NCI-H510A treated with DMSO at 0.1 percent for 48 hours (cell line): Measurements from ENCODE around the gene CAMTA1.
"Not testable (repeated sequence)": the region's sequence is repeated elsewhere in the genome, so short reads cannot be mapped to it uniquely, and the experiment has no call there.

Source experiments
- DNase-seq: peaks from one replicate; lab custom pipeline; 2025; lab: John Stamatoyannopoulos, UW

CAMTA1 gene

DNA sequence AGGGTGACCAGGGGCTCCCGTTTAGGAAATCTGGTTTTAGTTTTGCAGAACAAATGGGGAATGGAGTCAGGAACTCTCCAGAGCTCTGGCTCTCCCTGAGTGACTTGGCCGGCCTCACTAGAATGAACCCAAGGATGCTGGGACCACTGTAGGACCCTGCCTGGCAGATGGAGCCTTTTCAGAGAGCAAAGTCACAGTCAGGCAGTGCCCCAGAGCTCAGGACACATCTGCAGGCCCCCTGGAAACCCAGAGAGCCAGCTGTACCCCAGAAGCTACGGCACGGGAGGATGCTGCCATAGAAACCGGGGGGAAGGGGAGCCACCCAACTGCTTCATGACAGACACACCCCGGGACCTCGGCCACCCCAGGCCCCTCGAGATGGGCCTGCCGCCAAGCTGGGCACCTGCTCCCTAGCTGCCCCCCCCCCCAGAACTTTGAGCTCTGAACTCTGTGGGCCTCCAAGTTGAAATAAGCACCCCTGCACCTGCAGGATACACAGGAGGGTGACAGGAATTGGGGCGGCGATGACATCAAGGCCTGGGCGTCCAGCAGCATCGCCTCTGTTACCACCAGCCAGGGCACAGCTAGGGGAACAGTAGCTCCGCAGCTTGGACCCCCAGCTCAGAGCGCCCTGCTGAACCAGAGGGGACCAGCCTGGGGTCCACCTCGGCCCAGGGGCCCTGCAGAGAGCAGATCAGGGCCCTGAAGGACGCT, 894.1 kb downstream of the CAMTA1 start:
- DNase-seq, result no peak

DNA sequence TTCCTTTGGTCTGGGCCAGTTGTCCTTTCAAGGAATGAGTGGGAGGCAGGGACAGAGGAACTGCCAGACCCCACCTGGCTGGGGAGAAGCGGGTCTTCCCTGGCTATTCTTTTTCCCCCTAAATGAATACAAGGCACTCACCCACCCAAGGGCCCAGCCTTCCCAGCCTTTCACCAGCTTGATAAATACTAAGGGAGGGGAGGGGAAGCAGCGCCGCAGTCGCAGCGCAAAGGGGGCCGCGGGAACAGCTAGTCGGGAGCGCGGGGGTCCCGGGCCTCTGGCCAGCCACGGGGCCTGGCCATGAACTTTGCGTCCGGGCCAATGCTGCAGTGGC, 894.6 kb downstream of the CAMTA1 start:
- peak; percentile 71 for DNase-seq

DNA sequence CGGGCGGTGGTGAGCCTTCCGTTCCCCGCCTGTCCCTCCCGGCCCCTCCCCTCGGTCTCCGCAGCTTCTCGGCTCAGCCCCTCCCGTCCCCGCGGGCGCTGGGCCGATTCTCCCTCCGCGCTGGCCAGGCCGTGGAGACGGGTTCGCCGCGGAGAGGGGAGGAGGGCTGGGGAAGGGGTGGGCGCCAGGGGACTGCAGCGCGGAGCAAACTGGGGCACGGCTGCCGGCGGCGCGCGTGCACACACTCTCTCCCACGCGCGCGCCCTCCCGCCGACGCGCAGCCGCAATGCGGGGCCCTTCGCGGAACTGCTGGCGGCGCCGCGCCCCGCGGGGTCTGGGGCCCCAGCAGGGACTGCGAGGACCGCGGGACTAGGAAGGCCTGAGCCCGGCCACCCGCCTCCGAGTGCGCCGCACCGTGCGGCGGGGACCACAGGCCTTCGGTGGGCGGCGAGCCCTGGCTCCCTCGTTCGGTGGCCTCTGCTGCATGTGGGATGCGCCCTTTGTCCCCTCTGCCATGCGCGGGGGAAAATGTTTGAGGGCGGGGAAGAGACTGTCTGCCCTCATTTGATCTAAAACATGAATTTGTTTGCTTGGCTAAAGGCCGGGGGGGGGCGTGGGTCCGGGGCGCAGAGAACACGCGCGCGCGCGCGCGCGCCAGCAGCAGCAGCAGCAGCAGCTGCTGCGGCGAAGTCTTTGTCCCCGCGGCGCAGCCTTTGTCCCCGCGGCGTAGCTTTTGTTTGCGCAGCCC, 895.1 kb downstream of the CAMTA1 start:
- peak; percentile 88 for DNase-seq

DNA sequence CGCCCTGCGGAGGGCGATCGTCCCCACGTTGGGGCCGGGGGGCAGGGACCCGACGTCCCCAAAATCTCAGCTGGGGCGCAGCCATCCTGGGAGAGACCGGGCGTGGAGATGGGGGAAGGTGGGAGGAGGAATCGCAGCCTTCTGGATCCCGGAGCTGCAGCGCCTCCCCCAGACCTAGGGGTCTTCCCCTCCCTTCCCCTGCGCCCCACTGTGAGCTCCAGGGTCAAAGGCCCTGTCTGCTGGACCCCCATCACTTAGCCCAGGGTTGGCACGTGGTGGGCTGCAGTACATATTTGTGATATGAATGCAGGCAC, 895.7 kb downstream of the CAMTA1 start:
- DNase-seq, result no peak

DNA sequence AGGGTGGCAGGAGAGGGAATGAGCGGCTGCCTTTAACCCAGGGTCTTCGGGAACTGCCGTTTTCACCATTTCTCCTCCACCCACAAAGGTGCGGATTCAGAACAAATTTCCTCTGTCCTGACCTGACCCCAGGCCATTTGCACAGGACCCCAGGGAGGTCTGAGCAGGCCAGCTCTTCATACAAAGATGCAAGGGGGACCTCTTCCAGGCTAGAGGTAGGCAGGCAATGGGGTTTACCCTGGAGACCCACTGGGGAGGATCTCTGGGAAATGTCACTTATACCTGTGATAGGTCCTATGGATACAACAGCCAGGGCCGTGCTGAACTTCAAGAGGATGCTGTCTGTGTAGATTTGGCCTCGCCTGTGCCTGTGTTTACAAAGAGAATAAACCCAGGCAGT, 896.1 kb downstream of the CAMTA1 start:
- DNase-seq, result peak; percentile 56

DNA sequence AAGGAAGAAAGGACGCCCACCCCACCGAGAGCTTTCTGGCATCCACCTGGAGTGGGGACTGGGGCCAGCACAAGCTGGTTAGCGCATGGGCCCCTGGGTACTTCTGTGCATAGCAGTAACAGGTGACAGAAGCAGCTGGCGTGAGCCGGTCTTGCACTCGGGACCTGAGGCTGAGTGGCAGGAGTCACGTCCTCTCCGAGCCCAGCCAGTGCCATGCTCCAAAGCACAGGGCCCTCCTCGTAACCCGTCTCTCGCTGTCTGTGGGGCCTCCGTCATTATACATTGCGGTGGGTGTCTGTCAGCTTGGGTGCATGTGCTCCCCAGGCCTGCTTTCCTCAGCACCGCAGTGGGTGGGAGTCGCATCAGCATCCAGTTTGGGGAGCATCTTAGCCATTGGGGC, 898.3 kb downstream of the CAMTA1 start:
- no peak for DNase-seq

DNA sequence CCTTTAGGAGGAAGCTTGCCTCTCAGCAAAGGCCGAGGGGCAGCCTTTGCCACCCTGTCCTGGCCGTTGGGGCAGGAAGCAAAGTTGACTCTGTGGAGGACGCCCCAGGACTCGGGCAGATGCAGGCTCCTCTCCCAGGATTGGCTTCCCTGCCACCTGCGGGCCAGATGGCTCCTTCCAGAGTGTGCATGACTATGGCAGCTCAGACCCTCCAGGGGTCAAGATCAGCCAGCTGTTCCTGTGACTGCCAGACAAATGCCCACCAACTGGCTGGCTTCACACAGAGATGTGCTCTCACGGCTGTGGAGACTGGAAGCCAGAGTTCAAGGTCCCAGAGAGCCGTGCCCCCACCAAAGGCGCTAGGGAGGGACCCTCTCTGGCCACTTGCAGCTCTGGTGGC, 898.9 kb downstream of the CAMTA1 start:
- DNase-seq, result no peak

DNA sequence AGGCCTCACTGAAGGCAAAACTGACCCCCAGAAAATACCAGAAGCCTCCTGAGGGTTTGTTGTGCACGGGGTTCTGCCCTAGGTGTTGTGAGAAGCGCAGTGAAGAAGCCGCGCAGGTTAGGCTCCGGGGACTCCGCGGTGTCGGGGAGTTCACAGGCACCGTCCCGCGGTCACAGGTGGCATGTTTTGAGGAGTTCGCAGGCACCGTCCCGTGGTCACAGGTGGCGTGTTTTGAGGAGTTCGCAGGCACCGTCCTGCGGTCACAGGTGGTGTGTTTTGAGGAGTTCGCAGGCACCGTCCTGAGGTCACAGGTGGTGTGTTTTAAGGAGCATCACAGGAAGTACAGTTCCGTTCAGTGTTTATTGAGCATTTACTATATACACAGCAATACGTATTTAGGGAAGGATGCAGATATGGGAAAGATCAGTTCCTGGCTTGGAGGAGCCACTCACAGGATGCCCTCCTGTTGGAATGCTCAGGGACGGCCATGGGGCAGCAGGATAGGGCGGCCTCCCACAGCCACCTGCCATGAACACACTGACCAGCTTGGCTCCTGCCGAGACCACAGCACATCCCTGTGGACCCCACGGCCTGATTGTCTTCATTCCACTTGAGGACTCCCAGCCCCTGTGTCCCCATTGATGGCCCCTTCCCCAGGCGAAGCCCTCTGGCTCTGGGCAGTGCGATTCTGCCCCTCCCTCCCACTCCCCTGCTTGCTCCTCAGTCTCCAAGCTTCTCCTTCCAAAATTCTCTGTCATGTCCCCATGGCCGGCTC, 899.8 kb downstream of the CAMTA1 start:
- no peak for DNase-seq

DNA sequence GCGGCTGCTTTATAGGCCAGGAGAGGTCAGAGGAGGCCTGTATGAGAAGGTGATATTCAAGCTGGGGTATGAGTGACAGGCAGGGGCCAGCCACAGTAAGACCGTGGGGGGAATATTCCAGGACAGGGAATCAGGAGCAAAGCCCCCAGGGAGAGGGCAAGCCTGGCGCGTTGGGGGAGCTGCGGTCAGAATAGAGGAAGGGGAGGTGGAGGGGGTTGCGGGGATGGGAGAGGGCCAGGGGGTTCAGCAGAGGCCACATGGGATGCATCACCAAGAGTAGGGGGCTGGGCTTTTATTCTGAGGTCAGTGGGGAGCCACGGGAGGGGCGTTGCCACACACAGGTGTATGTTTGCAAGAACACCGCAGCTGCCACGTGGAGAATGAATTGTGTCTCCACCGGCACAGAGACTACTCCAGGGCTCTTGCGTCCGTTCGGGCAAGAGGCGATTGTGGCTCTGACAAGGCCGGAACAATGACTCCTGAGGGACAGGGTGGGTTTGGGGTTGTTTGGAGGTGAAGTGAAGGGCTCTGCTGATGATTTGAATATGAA, 901.1 kb downstream of the CAMTA1 start:
- DNase-seq, result no peak

DNA sequence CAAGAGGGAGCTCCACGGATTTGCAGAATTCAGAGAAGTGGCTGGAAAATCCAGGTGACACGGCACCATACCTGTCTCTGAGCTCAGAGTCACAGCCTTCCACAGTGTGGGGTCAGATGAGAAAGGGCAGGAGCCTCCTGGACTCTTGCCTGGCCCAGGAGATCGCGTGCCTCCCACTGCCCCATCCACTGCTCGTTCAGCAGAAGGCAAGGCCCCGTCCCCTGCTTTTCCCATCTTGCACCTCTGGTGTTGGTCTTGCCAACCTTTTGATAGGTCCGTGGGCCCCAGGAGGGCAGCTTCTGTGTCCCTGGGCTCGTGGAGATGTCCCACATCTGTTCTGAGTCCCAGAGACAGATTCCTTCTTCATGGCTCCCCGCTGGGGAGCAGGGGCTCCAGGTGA, 902.2 kb downstream of the CAMTA1 start:
- DNase-seq, result no peak

DNA sequence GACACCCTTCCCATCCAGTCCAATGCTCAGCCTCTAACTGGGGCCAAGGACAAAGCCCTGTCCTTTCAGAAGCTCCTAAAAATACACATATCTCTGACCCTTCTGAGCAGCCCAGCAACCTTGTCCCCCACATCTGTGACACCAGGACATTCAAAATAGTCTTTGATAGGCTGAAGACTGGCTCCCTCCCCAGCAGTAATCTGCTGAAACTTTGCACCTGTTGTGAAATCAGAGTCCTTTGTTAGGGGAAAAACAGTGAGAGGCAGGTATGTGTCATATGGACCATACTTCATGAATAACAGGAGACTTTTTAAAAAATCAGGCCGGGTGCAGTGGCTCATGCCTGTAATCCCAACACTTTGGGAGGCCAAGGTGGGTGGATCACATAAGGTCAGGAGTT, 903.4 kb downstream of the CAMTA1 start:
- DNase-seq, result no peak

DNA sequence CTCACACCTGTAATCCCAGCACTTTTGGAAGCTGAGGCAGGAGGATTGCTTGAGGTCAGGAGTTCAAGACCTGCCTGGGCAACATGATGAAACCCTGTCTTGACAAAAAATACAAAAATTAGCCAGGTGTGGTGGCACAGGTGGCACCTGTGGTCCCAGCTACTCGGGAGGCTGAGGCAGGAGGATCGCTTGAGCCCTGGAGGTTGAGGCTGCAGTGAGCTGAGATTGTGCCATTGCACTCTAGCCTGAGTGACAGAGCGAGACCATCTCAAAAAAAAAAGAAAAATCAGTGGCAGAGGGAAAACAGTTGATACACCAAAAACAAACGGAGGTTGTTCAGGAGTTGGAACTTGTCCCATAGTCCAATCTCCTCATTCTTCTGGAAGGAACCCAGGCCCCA, 904.1 kb downstream of the CAMTA1 start:
- DNase-seq, result not testable (repeated sequence)

DNA sequence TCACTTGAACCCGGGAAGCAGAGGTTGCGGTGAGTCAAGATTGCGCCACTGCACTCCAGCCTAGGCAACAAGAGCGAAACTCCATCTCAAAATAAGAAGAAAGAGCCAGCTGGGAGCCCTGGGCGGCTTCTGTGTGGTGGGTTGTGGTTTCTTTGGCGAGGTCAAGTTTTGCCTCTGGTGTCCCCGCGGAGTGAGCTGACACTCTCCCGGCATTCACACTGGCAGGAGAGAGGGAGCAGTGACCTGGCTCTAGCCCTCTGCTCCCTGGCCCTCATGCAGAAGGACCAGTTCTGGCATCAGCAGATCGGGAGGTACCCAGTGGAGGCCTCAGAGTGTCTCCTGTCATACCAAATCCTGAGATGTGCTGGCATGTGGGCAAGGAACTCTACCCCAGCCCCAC, 904.8 kb downstream of the CAMTA1 start:
- DNase-seq, result no peak

DNA sequence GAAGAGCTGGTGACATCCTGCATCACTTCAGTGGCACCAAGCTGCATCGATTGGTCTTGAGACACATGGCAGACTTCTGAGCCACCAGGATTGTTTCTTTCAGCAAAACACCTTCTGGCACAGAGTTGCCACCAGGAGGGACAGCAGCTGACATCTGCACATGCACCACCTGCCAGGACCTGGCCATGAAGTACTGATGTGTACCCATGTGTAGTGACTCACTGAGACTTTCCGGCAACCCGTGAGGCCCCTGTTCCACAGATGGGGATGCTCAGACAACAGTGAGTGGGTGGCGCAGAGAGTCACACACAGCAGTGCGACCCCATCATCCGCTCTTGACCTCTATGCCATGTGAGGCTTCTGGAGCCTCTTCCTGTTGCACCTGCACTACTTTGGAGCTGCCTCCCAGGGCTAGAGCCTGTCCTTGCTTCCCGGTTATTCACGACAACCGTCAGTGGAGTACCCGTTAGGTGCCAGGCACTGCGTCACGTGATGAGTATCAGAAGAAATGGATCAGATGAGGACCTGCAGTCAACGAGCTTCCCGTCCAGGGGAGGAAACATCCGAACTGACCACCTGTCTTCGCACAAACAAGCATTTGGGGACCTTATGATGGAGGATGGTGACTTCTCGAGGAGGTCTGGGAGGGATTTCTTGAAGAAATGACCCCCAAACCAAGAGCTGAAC, 905.4 kb downstream of the CAMTA1 start:
- DNase-seq, result no peak

DNA sequence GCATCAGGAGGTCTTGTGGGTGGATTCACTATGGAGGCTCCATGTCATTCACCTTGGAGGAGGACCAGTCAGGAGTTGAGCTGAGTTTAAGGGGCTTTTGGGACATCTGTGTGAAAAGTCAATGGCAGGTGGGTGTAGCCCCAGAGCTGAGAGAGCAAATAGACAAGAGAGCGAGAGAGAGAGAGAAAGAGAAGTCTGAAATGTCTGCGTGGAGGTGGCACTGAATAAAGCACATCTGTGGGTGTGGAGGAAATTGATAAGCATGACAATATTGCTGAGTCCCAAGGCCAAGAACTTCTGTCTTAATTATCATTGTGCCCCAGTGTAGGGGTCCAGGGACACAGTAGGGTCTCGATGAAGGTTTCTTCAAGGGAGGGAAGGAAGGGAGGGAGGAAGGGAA, 906.3 kb downstream of the CAMTA1 start:
- DNase-seq, result no peak

DNA sequence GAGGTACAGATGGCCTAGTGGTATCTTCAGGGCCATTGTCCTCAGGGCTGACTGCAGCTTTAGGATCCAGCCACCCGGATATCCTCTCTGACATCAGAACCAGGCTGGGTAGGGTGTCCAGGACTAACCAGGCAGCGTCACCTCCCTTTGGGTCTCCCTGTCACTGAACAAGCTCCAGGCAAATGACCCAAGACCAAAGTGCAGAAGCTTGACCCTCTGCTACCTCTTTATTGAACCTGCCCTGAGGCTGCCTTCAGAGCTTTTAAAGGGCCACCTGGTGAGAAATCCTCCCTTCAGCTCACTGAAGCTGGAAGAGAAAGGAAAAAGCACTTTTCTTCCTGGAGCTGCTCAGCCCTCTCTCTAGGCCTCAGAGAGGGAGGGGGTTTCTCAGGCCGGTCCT, 906.8 kb downstream of the CAMTA1 start:
- no peak for DNase-seq

DNA sequence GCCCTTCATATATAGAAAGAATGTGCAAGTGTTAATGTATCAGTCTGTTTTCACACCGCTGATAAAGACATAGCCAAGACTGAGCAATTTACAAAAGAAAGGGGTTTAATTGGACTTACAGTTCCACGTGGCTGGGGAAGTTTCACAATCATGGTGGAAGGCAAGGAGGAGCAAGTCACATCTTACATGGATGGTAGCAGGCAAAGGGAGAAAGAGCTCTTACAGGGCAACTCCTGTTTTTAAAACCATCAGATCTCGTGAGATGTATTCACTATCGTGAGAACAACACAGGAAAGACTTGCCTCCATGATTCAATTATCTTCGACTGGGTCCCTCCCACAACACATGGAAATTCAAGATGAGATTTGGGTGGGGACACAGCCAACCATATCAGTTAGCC, 907.8 kb downstream of the CAMTA1 start:
- not testable (repeated sequence) for DNase-seq

DNA sequence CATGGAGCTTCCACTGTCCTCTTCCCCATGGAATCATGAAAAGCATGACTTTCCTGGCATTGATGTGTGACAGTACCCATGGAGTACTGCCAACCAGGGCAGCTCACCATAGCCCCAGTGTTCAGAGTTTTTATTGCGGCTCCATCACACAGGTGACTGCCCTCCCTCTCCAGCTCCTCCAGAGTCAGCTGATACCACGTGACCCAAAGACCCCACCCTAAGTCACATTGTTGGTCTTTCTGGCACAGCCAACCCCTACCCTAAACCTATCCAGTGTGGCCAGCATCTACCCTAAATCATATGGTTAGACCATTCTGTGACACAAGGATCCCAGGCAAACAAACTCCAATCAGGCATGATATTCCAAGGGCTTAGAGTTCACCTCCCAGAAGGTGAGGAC, 908.4 kb downstream of the CAMTA1 start:
- no peak for DNase-seq

DNA sequence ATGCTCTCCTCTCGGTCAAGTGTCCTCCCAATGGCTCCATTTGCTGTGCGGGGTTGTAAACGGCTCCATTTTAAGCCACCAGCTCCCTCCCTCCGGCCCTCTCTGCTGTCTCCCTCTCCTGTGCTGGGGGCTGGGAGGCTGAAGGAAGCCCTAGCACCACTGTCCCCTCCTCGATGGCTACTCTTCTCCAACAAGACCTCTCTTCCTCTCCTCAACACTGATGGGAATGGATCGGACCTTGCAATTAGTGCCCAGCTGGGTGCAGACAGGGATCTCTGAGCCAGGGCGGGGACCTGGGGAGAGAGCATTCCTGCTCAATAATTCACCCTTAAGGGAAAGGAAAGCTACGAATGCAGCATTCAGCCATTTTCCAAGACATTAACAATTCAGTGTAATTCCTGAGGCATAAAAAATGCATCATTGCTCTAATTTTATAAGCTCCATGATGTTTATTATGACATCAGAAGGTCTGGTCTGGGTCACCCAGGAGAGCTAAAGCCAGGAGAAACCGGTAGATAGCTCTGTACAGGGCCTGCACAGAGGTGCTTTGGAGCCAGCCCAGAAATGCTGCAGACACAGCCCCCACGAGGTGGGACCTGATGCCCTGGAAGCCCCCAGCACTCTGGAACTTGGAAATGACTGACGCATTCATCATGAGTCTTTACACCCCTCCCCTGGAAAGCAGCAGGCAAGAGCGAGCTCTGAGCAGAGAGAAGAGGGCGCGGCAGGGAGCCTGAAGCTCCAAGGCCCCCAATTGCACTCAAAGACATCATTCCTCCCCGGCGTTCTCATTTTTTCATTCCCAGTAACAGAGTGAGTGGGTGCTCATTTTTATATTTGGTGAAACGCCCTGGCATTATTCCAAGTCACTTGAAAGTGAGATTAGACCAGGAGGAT, 909.6 kb downstream of the CAMTA1 start:
- no peak for DNase-seq

DNA sequence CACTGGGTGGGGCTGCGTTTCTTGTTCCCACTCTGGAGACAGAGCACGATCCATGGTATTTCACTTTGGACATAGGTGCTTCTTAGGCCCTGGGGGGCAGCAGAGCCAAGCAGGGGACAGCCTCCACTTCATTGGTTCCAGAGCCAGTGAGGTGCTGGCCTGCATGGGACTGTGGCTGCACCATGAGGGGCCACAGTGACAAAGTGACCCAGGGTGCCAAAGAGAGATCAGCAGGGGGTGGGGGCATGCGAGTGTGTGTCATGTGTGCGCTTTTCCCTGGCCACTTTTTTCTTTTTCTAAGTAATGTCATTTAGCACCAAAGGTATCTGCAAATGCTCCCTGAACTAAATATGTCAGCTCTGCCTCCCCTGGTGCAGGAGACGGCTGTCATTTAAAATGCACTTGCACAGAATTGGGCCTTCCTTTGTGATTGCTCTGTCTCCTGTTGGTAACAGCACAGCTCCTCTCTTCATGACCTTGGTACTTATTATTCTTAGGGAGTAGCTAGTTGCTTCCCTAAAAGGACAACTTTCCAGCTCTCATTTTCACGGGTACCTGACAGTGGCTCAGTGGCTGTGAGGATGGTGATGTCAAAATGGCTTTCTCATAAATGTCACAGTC, 910.4 kb downstream of the CAMTA1 start:
- no peak for DNase-seq

DNA sequence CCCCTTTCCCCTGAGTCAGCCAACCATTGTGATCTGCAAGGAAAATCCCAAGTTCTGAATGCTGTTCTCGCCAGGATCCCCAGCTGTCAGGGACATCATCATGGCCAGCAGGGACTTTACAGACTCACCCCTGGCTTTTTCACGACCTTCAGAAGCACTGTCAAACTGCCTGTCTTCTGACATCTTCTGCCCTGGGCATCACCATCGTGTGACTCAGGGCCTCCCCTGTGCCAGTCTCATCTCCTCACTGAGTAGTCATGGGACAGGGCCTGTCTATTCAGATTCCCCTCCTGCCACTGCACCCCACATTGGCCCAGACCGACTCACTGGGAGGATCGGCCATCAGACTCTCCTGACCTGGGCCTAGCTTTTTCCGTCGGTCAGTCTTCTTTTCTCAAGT, 913.4 kb downstream of the CAMTA1 start:
- DNase-seq, result no peak
